Activated CD4-positive, alpha-beta T cell treated with anti-CD3 and anti-CD28 coated beads for 4 hours (primary cell): ENCODE measurements around the gene SPRN.
"Not testable (repeated sequence)": the region's sequence is repeated elsewhere in the genome, so short reads cannot be mapped to it uniquely, and the experiment has no call there.

Source experiments
- DNase-seq, 2 donors: peaks; one replicate each; pipeline ENCODE4 v3.0.0-alpha.2; 2020

Gene SPRN

DNA sequence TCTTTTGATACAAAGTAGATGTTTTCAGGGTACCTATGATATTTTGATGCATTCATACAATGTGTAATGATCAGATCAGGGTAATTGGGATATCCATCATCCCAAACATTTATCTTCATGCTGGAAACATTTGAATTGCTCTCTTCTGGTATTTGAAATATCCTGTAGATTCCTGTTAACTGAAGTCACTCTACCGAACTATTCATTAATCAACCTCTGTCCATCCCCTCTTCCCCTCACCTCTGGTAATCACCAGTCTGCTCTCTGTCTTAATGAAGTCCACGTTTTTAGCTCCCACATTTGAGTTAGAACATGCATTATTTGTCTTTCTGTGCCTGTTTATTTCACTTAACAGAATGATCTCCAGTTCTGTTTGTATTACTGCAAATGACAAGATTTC, 19.2 kb downstream of the SPRN start:
- DNase-seq = no peak

- DNase-seq = no peak
Observed at GRCh38 chr10:133403784-133404183, 20.6 kb downstream of the SPRN start.

- DNase-seq = no peak
Observed at GRCh38 chr10:133403359-133403758, 21.1 kb downstream of the SPRN start.

- DNase-seq = no peak
Observed at GRCh38 chr10:133401981-133402725, 22.3 kb downstream of the SPRN start.

DNA sequence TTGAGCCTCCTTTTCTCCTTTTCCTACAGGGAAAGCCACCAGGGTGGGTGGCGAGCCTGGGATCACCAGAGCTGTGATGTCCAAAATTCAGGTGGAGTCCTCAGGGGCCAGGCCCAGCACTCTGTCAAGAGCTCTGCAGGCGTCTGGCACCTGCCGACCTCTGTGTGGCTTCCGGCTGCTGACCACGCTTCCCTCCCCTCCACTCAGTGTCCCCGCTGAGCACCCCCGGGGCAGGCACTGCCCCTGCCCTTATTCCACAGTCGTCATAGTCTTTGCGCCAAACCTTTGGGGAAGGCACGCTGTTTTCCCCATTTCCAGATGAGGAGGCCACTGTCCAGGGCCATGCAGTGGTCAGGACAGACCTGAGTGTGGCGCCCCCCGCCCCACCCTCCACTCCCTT, 22.9 kb downstream of the SPRN start:
- DNase-seq = no peak

- no peak for DNase-seq
Observed at GRCh38 chr10:133400624-133401424, 23.6 kb downstream of the SPRN start.

- DNase-seq = no peak
Observed at GRCh38 chr10:133399123-133399601, 25.3 kb downstream of the SPRN start.

- DNase-seq = no peak
Observed at GRCh38 chr10:133397938-133398337, 26.5 kb downstream of the SPRN start.

- no peak for DNase-seq
Observed at GRCh38 chr10:133396035-133396624, 28.3 kb downstream of the SPRN start.

GRCh38 chr10:133394801-133395221, 29.6 kb downstream of the SPRN start:
- no peak for DNase-seq

GRCh38 chr10:133394064-133394663, 30.3 kb downstream of the SPRN start, which contains the start of gene MTG1:
MTG1 (plus strand) TSS chr10:133394157; CDS start chr10:133394221, 64 bp downstream.
- DNase-seq = peak in 1 of 2 donors; percentile 92

- DNase-seq = peak in 1 of 2 donors; percentile 93
Observed at GRCh38 chr10:133393401-133394063, 30.9 kb downstream of the SPRN start.

- DNase-seq = no peak
Observed at GRCh38 chr10:133391761-133392518, 32.5 kb downstream of the SPRN start.

- DNase-seq = no peak
Observed at GRCh38 chr10:133391249-133391635, 33.2 kb downstream of the SPRN start.

GRCh38 chr10:133390597-133391248, 33.7 kb downstream of the SPRN start:
- DNase-seq = no peak

DNA sequence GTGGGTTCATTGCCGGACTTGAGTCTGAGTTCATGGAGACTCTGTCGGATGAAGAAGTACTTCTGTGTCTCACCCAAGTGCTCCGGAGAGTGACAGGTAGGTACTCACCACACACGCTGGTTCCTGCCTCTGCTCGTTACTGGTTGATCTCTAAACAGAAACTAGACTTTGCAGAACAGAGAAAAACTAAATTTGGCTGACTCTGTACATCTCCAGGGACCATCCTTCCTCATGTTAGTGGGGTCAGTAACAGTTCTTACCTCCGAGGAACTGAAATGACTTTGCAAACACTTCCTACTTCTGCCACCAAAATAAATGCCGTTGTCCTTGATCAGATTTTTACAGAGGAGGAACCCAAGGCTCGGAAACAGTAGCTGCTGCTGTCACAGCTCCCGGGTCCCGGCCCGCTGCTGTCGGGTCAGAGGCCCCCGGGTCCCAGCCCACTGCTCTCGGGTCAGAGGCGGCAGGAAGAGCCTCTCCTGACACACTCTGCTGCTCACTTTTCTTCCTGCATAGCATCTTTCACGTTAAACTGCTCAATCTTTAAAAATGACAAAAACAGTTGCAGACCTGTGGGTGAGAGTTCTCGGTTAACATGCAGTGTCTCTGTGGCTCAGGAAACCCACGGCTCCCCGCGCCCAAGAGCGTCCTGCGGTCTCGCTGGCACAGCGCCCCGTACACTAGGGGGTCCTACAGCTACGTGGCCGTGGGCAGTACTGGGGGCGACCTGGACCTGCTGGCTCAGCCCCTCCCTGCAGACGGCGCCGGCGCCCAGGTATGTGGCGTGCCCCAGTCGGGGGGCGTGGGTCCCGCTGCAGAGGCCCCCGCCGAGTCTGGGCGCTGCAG, 35.2 kb downstream of the SPRN start:
- peak in 1 of 2 donors; percentile 36 for DNase-seq

DNA sequence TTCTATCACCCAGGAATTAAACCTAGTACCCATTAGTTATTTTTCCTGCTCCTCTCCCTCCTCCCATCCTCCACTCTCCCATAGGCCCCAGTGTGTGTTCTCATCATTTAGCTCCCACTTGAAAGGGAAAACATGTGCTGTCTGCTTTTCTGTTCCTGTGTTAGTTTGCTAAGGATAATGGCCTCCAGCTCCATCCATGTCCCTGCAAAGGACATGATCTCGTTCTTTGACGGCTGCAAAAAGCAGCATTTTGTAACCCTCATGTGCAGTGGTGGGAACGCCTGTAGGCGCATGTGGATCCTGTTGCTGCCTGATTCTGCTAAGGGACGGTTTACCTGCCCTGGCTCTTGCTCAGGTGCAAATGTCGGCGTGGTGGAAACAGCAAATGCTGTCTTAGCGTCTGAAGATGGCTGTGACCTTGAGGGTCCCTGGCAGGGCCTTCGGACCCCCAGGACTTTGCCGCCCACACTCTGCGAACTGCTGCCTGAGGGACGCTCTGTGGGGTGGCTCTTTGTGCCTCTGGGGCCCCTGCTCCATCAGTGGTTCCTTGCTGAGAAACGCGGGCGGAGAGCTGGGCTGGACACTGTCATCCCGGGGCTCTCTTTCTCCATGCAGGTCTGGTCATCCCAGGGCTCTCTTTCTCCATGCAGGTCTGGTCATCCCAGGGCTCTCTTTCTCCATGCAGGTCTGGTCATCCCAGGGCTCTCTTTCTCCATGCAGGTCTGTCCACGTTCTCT, 36.0 kb downstream of the SPRN start:
- DNase-seq = no peak

DNA sequence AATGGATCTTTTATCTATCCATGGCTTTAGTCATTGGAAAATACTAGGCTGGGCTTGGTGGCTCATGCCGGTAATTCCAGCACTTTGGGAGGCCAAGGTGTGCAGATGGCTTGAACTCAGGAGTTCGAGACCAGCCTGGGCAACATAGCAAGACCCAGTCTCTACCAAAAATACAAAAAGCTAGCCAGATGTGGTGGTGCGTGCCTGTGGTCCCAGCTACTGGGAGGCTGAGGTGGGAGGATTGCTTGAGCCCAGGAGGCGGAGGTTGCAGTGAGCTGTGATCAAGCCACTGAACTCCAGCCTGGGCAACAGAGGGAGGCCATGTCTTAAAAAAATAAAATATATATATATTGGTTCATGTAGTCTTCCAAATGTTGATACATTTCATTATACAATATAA, 37.5 kb downstream of the SPRN start:
- not testable (repeated sequence) for DNase-seq

DNA sequence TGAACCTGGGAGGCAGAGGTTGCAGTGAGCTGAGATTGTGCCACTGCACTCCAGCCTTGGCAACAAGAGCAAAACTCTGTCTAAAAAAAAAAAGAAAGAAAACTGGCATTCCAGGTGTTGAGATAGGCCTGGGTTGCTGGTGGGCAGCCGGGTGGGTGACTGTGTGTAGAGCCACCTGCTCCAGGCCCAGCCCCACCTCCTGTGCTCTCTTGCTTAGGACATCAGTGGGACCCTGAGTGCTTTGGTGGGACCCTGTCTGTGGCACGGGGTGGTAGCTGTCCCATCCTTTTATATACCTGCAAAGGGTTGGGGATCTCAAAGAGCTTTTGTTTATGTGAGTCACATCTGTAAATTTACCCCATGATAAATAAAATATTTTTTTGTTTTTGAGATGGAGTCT, 39.2 kb downstream of the SPRN start:
- DNase-seq = no peak

GRCh38 chr10:133384071-133384470, 40.4 kb downstream of the SPRN start:
- no peak for DNase-seq
